ENCODE data around the gene CAPG. TPM values are rescaled to one million over a fixed set of nuclear protein-coding genes. Genes with fewer than 3 reads are reported as not detected.

Gene CAPG
- total RNA-seq, 1 donor from 2014 or later, result 61.1 TPM

- Mint-ChIP-seq H3K36me3 (no peaks in the 10 kb centered on the region), H3K4me1 (ENCODE audit: unreplicated experiment) (peaks cover 16% of the 10 kb centered on the region), H3K9me3 (no peaks in the 10 kb centered on the region), H3K27me3 (no peaks in the 10 kb centered on the region), H3K27ac (no peak overlapping the region), H3K4me3 (no peak overlapping the region)
- no peak for DNase-seq (ENCODE audit: extremely low spot score, unreplicated experiment)
- TF ChIP-seq CTCF (conservative IDR thresholded peaks at IDR 0.05), result no peak
Observed at GRCh38 chr2:85455552-85456090, 45.5 kb upstream of the CAPG start.

GRCh38 chr2:85453571-85453970 lies 43.4 kb upstream of the CAPG start:
- Mint-ChIP-seq H3K27ac (no peak overlapping the region), H3K4me3 (no peak overlapping the region), H3K9me3 (no peaks in the 10 kb centered on the region), H3K4me1 (ENCODE audit: unreplicated experiment) (peaks cover 16% of the 10 kb centered on the region), H3K27me3 (no peaks in the 10 kb centered on the region), H3K36me3 (no peaks in the 10 kb centered on the region)
- TF ChIP-seq CTCF (conservative IDR thresholded peaks at IDR 0.05), result no peak
- DNase-seq (ENCODE audit: extremely low spot score, unreplicated experiment), result no peak

GRCh38 chr2:85452237-85452636 lies 42.1 kb upstream of the CAPG start:
- no peaks in the 10 kb centered on the region for H3K36me3 Mint-ChIP-seq
- no peak for TF ChIP-seq CTCF (conservative IDR thresholded peaks at IDR 0.05)
- H3K4me1 Mint-ChIP-seq (ENCODE audit: unreplicated experiment), result peaks cover 11% of the 10 kb centered on the region
- no peak for DNase-seq (ENCODE audit: extremely low spot score, unreplicated experiment)
- no peaks in the 10 kb centered on the region for H3K9me3 Mint-ChIP-seq
- H3K4me3 Mint-ChIP-seq, result no peak overlapping the region
- H3K27me3 Mint-ChIP-seq, result no peaks in the 10 kb centered on the region
- no peak overlapping the region for H3K27ac Mint-ChIP-seq

- no peak overlapping the region for H3K4me3 Mint-ChIP-seq
Observed at GRCh38 chr2:85449214-85449588, 39.0 kb upstream of the CAPG start.

GRCh38 chr2:85448461-85449213 lies 38.5 kb upstream of the CAPG start:
- no peaks in the 10 kb centered on the region for H3K36me3 Mint-ChIP-seq
- DNase-seq (ENCODE audit: extremely low spot score, unreplicated experiment), result no peak
- no peaks in the 10 kb centered on the region for H3K9me3 Mint-ChIP-seq
- peaks cover 12% of the 10 kb centered on the region for H3K4me1 Mint-ChIP-seq (ENCODE audit: unreplicated experiment)
- no peak overlapping the region for H3K27ac Mint-ChIP-seq
- no peak for TF ChIP-seq CTCF (conservative IDR thresholded peaks at IDR 0.05)
- no peaks in the 10 kb centered on the region for H3K27me3 Mint-ChIP-seq
- no peak overlapping the region for H3K4me3 Mint-ChIP-seq

More at GRCh38 chr2:85449214-85449588, 39.0 kb upstream of the CAPG start:
- no peak for DNase-seq (ENCODE audit: extremely low spot score, unreplicated experiment)
- peaks cover 12% of the 10 kb centered on the region for H3K4me1 Mint-ChIP-seq (ENCODE audit: unreplicated experiment)
- H3K9me3 Mint-ChIP-seq, result no peaks in the 10 kb centered on the region
- H3K27me3 Mint-ChIP-seq, result no peaks in the 10 kb centered on the region
- H3K27ac Mint-ChIP-seq, result no peak overlapping the region
- H3K36me3 Mint-ChIP-seq, result no peaks in the 10 kb centered on the region
- no peak for TF ChIP-seq CTCF (conservative IDR thresholded peaks at IDR 0.05)

All from type B pancreatic cell (in vitro differentiated cells).